ENCODE data around the gene CNDP1.

DNA sequence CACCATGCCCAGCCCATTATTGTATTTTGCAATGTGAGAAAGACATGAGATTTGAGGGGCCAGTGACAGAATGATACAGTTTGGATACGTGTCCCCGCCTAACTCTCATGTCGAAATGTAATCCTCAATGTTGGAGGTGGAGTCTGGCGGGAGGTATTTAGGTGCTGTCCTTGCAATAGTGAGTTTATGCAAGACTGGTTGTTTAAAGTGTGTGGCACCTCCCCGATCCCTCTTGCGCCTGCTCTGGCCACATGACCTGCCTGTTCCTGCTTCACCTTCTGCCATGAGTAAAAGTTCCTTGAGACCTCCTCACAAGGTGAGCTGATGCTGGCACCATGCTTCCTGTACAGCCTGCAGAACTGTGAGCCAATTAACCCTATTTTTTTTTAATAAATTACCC lies 16.6 kb downstream of the CNDP1 start:
- TF ChIP-seq, protein P1, sequence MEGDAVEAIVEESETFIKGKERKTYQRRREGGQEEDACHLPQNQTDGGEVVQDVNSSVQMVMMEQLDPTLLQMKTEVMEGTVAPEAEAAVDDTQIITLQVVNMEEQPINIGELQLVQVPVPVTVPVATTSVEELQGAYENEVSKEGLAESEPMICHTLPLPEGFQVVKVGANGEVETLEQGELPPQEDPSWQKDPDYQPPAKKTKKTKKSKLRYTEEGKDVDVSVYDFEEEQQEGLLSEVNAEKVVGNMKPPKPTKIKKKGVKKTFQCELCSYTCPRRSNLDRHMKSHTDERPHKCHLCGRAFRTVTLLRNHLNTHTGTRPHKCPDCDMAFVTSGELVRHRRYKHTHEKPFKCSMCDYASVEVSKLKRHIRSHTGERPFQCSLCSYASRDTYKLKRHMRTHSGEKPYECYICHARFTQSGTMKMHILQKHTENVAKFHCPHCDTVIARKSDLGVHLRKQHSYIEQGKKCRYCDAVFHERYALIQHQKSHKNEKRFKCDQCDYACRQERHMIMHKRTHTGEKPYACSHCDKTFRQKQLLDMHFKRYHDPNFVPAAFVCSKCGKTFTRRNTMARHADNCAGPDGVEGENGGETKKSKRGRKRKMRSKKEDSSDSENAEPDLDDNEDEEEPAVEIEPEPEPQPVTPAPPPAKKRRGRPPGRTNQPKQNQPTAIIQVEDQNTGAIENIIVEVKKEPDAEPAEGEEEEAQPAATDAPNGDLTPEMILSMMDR (IDR thresholded peaks at IDR 0.05): no peak
- no peak for TF ChIP-seq EZH2 (IDR thresholded peaks at IDR 0.05; ENCODE audit: borderline replicate concordance, insufficient read depth, low read depth, low read length, poor library complexity, severe bottlenecking)

Data from B cell (primary cell).